ENCODE measurements around the gene MYO1F. TPM values are rescaled to one million over a fixed set of nuclear protein-coding genes. Genes with fewer than 3 reads are reported as not detected.
"Not testable (repeated sequence)": the region's sequence is repeated elsewhere in the genome, so short reads cannot be mapped to it uniquely, and the experiment has no call there.

MYO1F gene
- total RNA-seq, 1 donor from 2014 or later = 37.9 TPM

DNA sequence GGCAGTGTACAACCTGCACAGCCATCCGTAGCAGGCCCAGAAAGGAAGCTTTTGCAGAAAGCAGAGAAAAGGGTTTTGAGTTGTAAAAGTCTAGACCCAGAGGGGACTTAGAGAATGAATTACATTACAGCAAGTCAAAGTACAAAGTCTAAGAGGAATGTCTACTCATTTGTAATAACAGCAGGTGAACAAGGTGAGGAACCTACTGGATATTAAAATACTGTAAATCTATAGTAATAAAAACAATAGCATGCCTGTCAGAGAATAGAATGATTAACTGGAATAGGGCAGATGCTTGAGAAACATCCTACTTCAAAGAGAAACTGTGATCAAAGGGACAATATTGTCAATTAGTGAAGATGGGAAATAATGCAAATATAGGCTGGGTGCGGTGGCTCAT is 45.0 kb downstream of the MYO1F start:
- Mint-ChIP-seq H3K4me1 (peaks cover 3% of the 10 kb centered on the region), H3K27me3 (no peaks in the 10 kb centered on the region), H3K36me3 (ENCODE audit: low read depth) (peaks cover 67% of the 10 kb centered on the region)

GRCh38 chr19:8531470-8531869 is 45.8 kb downstream of the MYO1F start:
- H3K4me3 Mint-ChIP-seq = no peak overlapping the region
- H3K9me3 Mint-ChIP-seq = no peaks in the 10 kb centered on the region
- H3K36me3 Mint-ChIP-seq (ENCODE audit: low read depth) = peaks cover 66% of the 10 kb centered on the region

More for the DNA sequence above, 45.0 kb downstream of the MYO1F start:
- intact Hi-C loops (cut with micrococcal nuclease) = no loop called here
- Mint-ChIP-seq H3K4me3 (no peak overlapping the region), H3K9me3 (no peaks in the 10 kb centered on the region), H3K27ac (no peak overlapping the region)
- no peak for DNase-seq

GRCh38 chr19:8530061-8530679 is 47.1 kb downstream of the MYO1F start:
- H3K4me3 Mint-ChIP-seq = no peak overlapping the region
- intact Hi-C loops (cut with micrococcal nuclease) = no loop called here
- H3K27ac Mint-ChIP-seq = no peak overlapping the region
- H3K36me3 Mint-ChIP-seq (ENCODE audit: low read depth) = peaks cover 56% of the 10 kb centered on the region
- H3K4me1 Mint-ChIP-seq = peaks cover 6% of the 10 kb centered on the region
- no peaks in the 10 kb centered on the region for H3K27me3 Mint-ChIP-seq
- H3K9me3 Mint-ChIP-seq = no peaks in the 10 kb centered on the region
- DNase-seq = no peak

More at GRCh38 chr19:8531470-8531869, 45.8 kb downstream of the MYO1F start:
- no peak for DNase-seq
- peaks cover 6% of the 10 kb centered on the region for H3K4me1 Mint-ChIP-seq
- no peak overlapping the region for H3K27ac Mint-ChIP-seq
- intact Hi-C loops (cut with micrococcal nuclease) = no loop called here
- H3K27me3 Mint-ChIP-seq = no peaks in the 10 kb centered on the region

DNA sequence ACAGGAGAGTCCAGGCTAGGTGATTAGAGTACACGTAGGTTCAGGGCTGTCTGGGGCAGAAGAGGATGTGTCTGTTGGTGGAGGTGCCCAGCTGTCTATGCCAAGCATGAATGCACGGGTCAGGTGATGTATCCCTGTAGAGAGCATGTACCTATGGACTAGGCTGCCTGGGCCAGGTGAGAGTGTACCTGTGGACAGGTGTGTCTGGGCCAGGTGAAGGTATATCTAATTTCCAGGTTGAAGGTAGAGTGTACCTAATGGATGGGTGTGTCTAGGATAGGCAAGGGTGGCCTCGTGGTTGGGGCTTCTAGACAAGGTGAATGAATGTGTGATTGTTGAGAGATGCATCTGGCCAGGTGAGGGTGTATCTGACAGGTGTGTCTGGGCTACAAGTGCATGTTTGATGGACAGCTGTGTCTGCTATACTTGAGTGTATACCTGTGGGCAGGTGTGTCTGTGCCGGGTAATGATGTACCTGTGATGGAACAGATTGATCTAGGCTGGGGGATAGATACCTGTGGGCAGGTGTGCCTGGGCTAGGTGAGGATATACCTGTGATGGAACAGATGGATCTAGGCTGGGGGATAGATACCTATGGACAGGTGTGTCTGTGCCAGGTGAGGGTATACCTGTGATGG is 47.8 kb downstream of the MYO1F start:
- Mint-ChIP-seq H3K27me3 (no peaks in the 10 kb centered on the region), H3K4me1 (peaks cover 6% of the 10 kb centered on the region), H3K4me3 (no peak overlapping the region), H3K27ac (no peak overlapping the region), H3K9me3 (no peaks in the 10 kb centered on the region), H3K36me3 (ENCODE audit: low read depth) (peaks cover 54% of the 10 kb centered on the region)
- DNase-seq = no peak
- intact Hi-C loops (cut with micrococcal nuclease) = no loop called here

- no peaks in the 10 kb centered on the region for H3K9me3 Mint-ChIP-seq
- peaks cover 6% of the 10 kb centered on the region for H3K4me1 Mint-ChIP-seq
- no peaks in the 10 kb centered on the region for H3K27me3 Mint-ChIP-seq
- H3K4me3 Mint-ChIP-seq = no peak overlapping the region
- no peak overlapping the region for H3K27ac Mint-ChIP-seq
- no peak for DNase-seq
- H3K36me3 Mint-ChIP-seq (ENCODE audit: low read depth) = peaks cover 52% of the 10 kb centered on the region
- intact Hi-C loops (cut with micrococcal nuclease) = no loop called here
These were observed 48.7 kb downstream of the MYO1F start for GRCh38 chr19:8528500-8528899.

DNA sequence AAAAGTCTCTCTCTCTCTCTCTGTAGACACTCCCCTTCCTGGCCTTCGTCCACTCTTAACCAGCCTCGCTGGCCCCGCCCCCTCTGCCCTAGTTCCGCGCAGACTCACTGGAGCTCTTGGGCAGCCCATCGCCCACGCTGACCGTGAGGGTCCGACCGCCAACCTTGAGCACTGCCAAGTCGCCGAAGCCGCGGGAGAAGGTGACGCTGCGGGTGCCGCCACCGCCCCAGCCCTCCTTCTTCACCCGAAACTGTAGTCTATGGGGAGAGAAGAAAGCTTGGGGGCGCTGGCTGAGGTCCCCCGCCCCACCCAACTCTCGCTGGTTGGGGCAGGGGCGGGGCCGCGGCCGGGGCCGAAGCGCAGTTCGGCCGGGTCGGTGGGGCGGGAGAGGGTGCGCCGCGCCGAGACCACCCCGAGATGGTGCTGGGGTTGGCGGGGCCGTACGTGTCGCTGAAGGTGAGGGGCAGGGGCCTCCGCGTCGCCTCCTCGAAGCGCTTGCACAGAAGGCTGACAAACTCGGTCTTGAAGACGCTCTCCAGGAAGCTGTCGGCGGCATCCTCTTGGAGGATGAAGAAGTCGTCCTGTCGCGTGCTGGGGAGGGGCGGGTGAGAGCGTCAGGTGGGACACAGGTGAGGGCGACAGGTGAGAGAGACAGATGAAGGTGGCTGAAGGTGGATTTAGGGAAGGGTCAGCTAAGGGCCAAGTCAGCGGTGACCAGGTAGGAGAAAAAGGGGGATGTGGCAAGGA is 50.7 kb downstream of the MYO1F start:
- H3K4me1 Mint-ChIP-seq = peaks cover 6% of the 10 kb centered on the region
- intact Hi-C loops (cut with micrococcal nuclease) = no loop called here
- H3K36me3 Mint-ChIP-seq (ENCODE audit: low read depth) = peaks cover 46% of the 10 kb centered on the region
- H3K9me3 Mint-ChIP-seq = no peaks in the 10 kb centered on the region
- no peaks in the 10 kb centered on the region for H3K27me3 Mint-ChIP-seq
- no peak overlapping the region for H3K4me3 Mint-ChIP-seq
- H3K27ac Mint-ChIP-seq = peak overlapping the region; percentile 22
- no peak for DNase-seq

- Mint-ChIP-seq H3K4me1 (peaks cover 6% of the 10 kb centered on the region), H3K9me3 (no peaks in the 10 kb centered on the region), H3K27me3 (no peaks in the 10 kb centered on the region), H3K4me3 (no peak overlapping the region), H3K27ac (no peak overlapping the region), H3K36me3 (ENCODE audit: low read depth) (peaks cover 49% of the 10 kb centered on the region)
- intact Hi-C loops (cut with micrococcal nuclease) = no loop called here
- DNase-seq = no peak
These were observed 51.9 kb downstream of the MYO1F start for GRCh38 chr19:8525401-8525684.

GRCh38 chr19:8519388-8519787 is 57.9 kb downstream of the MYO1F start:
- Mint-ChIP-seq H3K27ac (peak overlapping the region; percentile 48), H3K9me3 (no peaks in the 10 kb centered on the region), H3K36me3 (ENCODE audit: low read depth) (peaks cover 16% of the 10 kb centered on the region), H3K4me1 (peaks cover 33% of the 10 kb centered on the region), H3K4me3 (no peak overlapping the region), H3K27me3 (no peaks in the 10 kb centered on the region)
- DNase-seq = no peak
- intact Hi-C loops (cut with micrococcal nuclease) = no loop called here

DNA sequence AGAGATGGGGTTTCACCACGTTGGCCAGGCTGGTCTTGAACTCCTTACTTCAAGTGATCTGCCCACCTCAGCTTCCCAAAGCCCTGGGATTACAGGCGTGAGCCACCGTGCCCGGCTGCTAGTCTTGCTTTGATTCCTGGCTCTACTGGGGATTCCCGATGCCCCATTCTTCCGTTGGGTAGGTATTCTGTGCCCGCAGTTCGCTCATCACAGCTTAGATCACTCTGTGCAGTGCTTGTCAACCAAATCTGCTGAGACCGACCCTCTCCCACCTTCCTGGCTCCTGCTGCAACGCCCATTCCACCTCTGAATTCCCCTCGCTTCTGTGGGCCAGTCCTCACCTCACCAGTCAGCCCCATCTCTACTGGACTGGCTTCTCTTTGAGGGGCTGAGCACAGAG is 58.7 kb downstream of the MYO1F start:
- no peaks in the 10 kb centered on the region for H3K9me3 Mint-ChIP-seq
- peaks cover 18% of the 10 kb centered on the region for H3K36me3 Mint-ChIP-seq (ENCODE audit: low read depth)
- H3K4me3 Mint-ChIP-seq = peak overlapping the region; percentile 69
- intact Hi-C loops (cut with micrococcal nuclease) = no loop called here
- DNase-seq = no peak
- peaks cover 37% of the 10 kb centered on the region for H3K4me1 Mint-ChIP-seq
- H3K27me3 Mint-ChIP-seq = no peaks in the 10 kb centered on the region
- H3K27ac Mint-ChIP-seq = peak overlapping the region; percentile 93

DNA sequence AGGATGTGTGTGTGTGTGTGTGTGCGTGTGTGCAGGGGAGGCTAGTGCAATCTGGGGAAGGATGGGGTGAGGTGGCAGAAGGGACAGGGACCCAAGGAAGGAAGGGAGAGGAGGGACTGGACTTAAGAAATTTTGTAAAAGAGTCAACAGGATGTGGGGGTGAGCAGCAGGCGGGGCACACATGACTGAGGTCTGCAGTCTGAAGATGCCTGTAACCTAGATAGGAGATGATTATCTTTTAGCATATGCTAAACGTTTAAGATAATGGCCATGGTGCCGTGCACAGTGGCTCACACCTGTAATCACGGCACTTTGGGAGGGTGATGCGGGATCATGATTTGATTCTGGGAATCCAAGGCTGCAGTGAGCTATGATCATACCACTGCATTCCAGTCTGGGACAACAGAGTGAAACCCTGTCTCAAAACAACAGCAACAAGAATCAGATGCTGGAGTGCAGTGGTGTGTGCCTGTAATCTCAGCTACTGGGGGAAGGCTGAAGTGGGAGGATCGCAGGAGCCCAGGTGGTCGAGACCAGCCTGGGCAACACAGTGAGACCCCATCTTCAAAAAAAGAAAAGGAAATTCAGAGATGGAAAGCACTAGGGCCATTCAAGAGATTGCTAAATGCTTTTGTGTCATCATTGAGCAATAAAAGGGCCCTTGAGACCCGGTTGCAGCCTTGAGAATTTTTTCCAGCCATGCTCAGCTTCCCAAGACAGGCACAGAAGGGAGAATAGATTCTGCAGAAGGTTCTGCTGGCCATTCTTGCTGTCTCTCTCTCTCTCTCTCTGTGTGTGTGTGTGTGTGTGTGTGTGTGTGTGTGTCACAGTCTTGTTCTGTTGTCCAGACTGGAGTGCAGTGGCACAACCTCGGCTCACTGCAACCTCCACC is 59.4 kb downstream of the MYO1F start:
- H3K4me3 Mint-ChIP-seq = peak overlapping the region; percentile 69

DNA sequence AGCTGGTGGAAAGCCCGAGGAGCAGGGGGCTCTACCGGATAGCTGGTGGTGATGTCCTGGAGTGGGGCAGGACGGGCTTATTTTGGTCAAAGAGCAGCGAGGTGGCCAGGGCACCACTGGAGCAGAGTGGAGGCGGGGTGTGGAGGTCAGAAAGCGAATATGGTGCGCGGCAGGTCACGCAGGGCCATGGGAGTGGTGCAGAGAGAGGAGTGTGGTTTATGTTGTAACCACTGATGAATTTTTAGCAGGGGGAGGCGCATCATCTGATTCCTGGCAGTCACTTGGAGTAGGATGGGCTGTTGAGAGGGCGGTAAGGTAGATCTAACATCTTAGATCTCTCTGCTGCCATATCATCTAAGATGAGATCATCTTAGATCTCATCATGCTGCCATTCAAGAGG is 61.9 kb downstream of the MYO1F start:
- Mint-ChIP-seq H3K27me3 (no peaks in the 10 kb centered on the region), H3K36me3 (ENCODE audit: low read depth) (peaks cover 12% of the 10 kb centered on the region), H3K4me1 (peaks cover 43% of the 10 kb centered on the region), H3K27ac (peak overlapping the region; percentile 100), H3K4me3 (peak overlapping the region; percentile 94), H3K9me3 (no peaks in the 10 kb centered on the region)
- peak; percentile 92 for DNase-seq
- intact Hi-C loops (cut with micrococcal nuclease) = loop anchor here (2.0 kb wide), 2 partner anchors 53 to 71 kb away; partner anchors contain the start of gene HNRNPM

More for the DNA sequence above, 59.4 kb downstream of the MYO1F start:
- H3K9me3 Mint-ChIP-seq = no peaks in the 10 kb centered on the region
- peaks cover 40% of the 10 kb centered on the region for H3K4me1 Mint-ChIP-seq
- intact Hi-C loops (cut with micrococcal nuclease) = loop anchor here (2.0 kb wide), 1 partner anchor 59 kb away; the partner anchor contains the start of gene MYO1F
- H3K27ac Mint-ChIP-seq = peak overlapping the region; percentile 93
- DNase-seq = peak; percentile 88
- peaks cover 20% of the 10 kb centered on the region for H3K36me3 Mint-ChIP-seq (ENCODE audit: low read depth)
- H3K27me3 Mint-ChIP-seq = no peaks in the 10 kb centered on the region

DNA sequence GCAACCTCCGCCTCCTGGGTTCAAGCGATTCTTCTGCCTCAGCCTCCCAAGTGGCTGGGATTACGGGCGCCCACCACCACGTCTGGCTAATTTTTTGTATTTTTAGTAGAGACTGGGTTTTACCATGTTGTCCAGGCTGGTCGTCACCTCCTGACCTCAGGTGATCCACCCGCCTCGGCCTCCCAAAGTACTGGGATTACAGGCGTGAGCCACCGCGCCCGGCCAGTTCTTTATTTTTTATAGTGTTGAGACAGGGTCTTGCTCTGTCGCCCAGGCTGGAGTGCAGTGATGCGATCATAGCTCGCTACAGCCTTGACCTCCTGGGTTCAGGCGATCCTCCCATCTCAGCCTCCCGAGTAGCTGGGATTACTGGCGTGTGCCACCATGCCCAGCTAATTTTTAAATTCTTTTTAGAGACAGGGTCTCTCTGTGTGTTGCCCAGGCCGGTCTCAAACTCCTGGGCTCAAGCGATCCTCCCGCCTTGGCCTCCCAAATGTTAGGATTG is 62.7 kb downstream of the MYO1F start:
- Mint-ChIP-seq H3K27ac (peak overlapping the region; percentile 100), H3K4me1 (peaks cover 43% of the 10 kb centered on the region), H3K36me3 (ENCODE audit: low read depth) (peaks cover 11% of the 10 kb centered on the region), H3K4me3 (peak overlapping the region; percentile 94)
- not testable (repeated sequence) for H3K9me3 Mint-ChIP-seq, H3K27me3 Mint-ChIP-seq
- intact Hi-C loops (cut with micrococcal nuclease) = loop anchor here (1.0 to 2.0 kb wide), 3 partner anchors 54 to 124 kb away; partner anchors contain the start of genes HNRNPM and RAB11B
- peak; percentile 73 for DNase-seq

Measured in activated CD4-positive, alpha-beta T cell treated with anti-CD3 and anti-CD28 coated beads, Interleukin-2, amount 10 ng/mL, durations not matched to agents 24 days and 14 days (primary cell).